Activated CD8-positive, alpha-beta memory T cell treated with anti-CD3 and anti-CD28 coated beads, Interleukin-2, amount 50 U/mL, for 24 hours (primary cell): ENCODE measurements around the gene SLC13A1.

Experiments
- DNase-seq: peaks from one replicate; pipeline ENCODE4 v3.0.0-alpha.2; 2020; ENCODE audit errors: extremely low read depth

Gene SLC13A1

GRCh38 chr7:123198111-123198510, 1.7 kb downstream of the SLC13A1 start:
- DNase-seq = no peak

GRCh38 chr7:123193235-123193634, 6.5 kb downstream of the SLC13A1 start:
- no peak for DNase-seq

- DNase-seq = no peak
These were observed 8.6 kb downstream of the SLC13A1 start for GRCh38 chr7:123191132-123191531.

- DNase-seq = no peak
These were observed 9.5 kb downstream of the SLC13A1 start for GRCh38 chr7:123190109-123190831.

GRCh38 chr7:123185756-123186155, 14.0 kb downstream of the SLC13A1 start:
- DNase-seq = no peak

GRCh38 chr7:123184271-123184670, 15.5 kb downstream of the SLC13A1 start:
- no peak for DNase-seq

- no peak for DNase-seq
These were observed 16.3 kb downstream of the SLC13A1 start for GRCh38 chr7:123183431-123183830.

GRCh38 chr7:123177442-123177841, 22.3 kb downstream of the SLC13A1 start:
- DNase-seq = no peak

GRCh38 chr7:123170333-123171246, 29.2 kb downstream of the SLC13A1 start:
- DNase-seq = no peak

GRCh38 chr7:123169065-123169464, 30.7 kb downstream of the SLC13A1 start:
- DNase-seq = no peak

GRCh38 chr7:123157606-123158005, 42.2 kb downstream of the SLC13A1 start:
- DNase-seq = no peak

GRCh38 chr7:123155571-123155970, 44.2 kb downstream of the SLC13A1 start:
- no peak for DNase-seq

- peak; percentile 1 for DNase-seq
These were observed 45.4 kb downstream of the SLC13A1 start for GRCh38 chr7:123154231-123154860.

- no peak for DNase-seq
These were observed 48.3 kb downstream of the SLC13A1 start for GRCh38 chr7:123151443-123151842.

GRCh38 chr7:123148813-123149212, 51.0 kb downstream of the SLC13A1 start:
- DNase-seq = no peak

- no peak for DNase-seq
These were observed 56.3 kb downstream of the SLC13A1 start for GRCh38 chr7:123143252-123144006.

- no peak for DNase-seq
These were observed 59.2 kb downstream of the SLC13A1 start for GRCh38 chr7:123140561-123140960.

- no peak for DNase-seq
These were observed 63.8 kb downstream of the SLC13A1 start for GRCh38 chr7:123135960-123136359.

- DNase-seq = no peak
These were observed 65.8 kb downstream of the SLC13A1 start for GRCh38 chr7:123133924-123134323.

GRCh38 chr7:123131961-123132360, 67.8 kb downstream of the SLC13A1 start:
- no peak for DNase-seq

- DNase-seq = no peak
These were observed 68.2 kb downstream of the SLC13A1 start for GRCh38 chr7:123131556-123131955.

GRCh38 chr7:123131140-123131539, 68.6 kb downstream of the SLC13A1 start:
- no peak for DNase-seq
